HPDE6-E6E7 (cell line): ENCODE measurements around the gene SLA2.
"Not testable (repeated sequence)": the region's sequence is repeated elsewhere in the genome, so short reads cannot be mapped to it uniquely, and the experiment has no call there.

Experiments
- DNase-seq: peaks from one replicate; pipeline ENCODE4 v3.0.0; 2011; ENCODE audit warnings: missing footprints; ENCODE audit errors: extremely low spot score

SLA2 gene

GRCh38 chr20:36645353-36645752 is 643 bp downstream of the SLA2 start:
- no peak for DNase-seq

GRCh38 chr20:36644706-36645095 is 1.3 kb downstream of the SLA2 start:
- DNase-seq, result no peak

- no peak for DNase-seq
Observed at GRCh38 chr20:36644032-36644705, 1.8 kb downstream of the SLA2 start.

- no peak for DNase-seq
Observed at GRCh38 chr20:36642136-36642535, 3.9 kb downstream of the SLA2 start.

- DNase-seq, result no peak
Observed at GRCh38 chr20:36641506-36641843, 4.5 kb downstream of the SLA2 start.

- not testable (repeated sequence) for DNase-seq
Observed at GRCh38 chr20:36638876-36639400, 7.1 kb downstream of the SLA2 start.

- DNase-seq, result no peak
Observed at GRCh38 chr20:36634342-36634741, 11.7 kb downstream of the SLA2 start.

- DNase-seq, result no peak
Observed at GRCh38 chr20:36633285-36633772, 12.7 kb downstream of the SLA2 start.

- no peak for DNase-seq
Observed at GRCh38 chr20:36632487-36633284, 13.3 kb downstream of the SLA2 start.

GRCh38 chr20:36632147-36632486 is 13.9 kb downstream of the SLA2 start:
- no peak for DNase-seq

- no peak for DNase-seq
Observed at GRCh38 chr20:36631646-36632045, 14.3 kb downstream of the SLA2 start.

- no peak for DNase-seq
Observed at GRCh38 chr20:36629719-36630681, 16.0 kb downstream of the SLA2 start.

- no peak for DNase-seq
Observed at GRCh38 chr20:36628076-36628475, 17.9 kb downstream of the SLA2 start.

GRCh38 chr20:36624944-36625324 is 21.1 kb downstream of the SLA2 start:
- DNase-seq, result no peak

- no peak for DNase-seq
Observed at GRCh38 chr20:36624068-36624943, 21.7 kb downstream of the SLA2 start.

- no peak for DNase-seq
Observed at GRCh38 chr20:36623444-36623843, 22.6 kb downstream of the SLA2 start.

GRCh38 chr20:36620917-36621316 is 25.1 kb downstream of the SLA2 start:
- DNase-seq, result no peak

- no peak for DNase-seq
Observed at GRCh38 chr20:36614781-36615557, 31.0 kb downstream of the SLA2 start.

- no peak for DNase-seq
Observed at GRCh38 chr20:36613974-36614373, 32.0 kb downstream of the SLA2 start.

- DNase-seq, result no peak
Observed at GRCh38 chr20:36611625-36612024, 34.4 kb downstream of the SLA2 start.
